Peyer's patch (tissue), 4 donors: Measurements from ENCODE around the gene PPP2R5C.

Source experiments
- POLR2A ChIP-seq, 2 donors: fragments of 450-650 bp; IDR thresholded peaks; one replicate each; pipeline ENCODE4 v1.5.1; 2017; ENCODE audit warnings: antibody characterized with exemption in 2 of 2, mild to moderate bottlenecking in 2 of 2, moderate library complexity in 2 of 2
- TF ChIP-seq, protein P1 (sequence below), 6 experiments: fragments of 450-650 bp in 4 of 6; fragments of 200-600 bp in 2 of 6; sonication (generic) in 1 of 6; IDR thresholded peaks; one replicate each; pipeline ENCODE4 v1.5.1; 2017 to 2019; ENCODE audit warnings: antibody characterized with exemption in 6 of 6, mild to moderate bottlenecking in 3 of 6, moderate library complexity in 1 of 6

DNA sequence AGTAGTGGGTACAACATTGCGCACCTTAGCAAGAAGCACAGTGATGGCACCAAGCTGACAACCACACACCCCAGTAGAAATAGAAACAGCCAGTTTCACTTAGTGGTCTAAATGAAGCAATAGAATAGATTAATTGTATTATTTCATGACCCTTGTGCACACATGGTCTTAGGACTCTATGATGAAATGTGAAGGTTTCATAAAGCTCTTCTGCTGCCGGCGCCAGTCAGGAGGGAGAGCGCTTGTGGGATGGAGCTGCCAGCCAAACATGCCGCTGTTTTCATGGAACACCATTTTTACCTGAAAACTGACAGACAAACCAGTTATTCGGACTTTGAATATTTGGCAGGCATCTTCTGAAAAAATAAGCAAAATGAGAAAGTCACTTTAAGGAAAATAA lies 100.0 kb downstream of the PPP2R5C start:
- TF ChIP-seq, protein P1, sequence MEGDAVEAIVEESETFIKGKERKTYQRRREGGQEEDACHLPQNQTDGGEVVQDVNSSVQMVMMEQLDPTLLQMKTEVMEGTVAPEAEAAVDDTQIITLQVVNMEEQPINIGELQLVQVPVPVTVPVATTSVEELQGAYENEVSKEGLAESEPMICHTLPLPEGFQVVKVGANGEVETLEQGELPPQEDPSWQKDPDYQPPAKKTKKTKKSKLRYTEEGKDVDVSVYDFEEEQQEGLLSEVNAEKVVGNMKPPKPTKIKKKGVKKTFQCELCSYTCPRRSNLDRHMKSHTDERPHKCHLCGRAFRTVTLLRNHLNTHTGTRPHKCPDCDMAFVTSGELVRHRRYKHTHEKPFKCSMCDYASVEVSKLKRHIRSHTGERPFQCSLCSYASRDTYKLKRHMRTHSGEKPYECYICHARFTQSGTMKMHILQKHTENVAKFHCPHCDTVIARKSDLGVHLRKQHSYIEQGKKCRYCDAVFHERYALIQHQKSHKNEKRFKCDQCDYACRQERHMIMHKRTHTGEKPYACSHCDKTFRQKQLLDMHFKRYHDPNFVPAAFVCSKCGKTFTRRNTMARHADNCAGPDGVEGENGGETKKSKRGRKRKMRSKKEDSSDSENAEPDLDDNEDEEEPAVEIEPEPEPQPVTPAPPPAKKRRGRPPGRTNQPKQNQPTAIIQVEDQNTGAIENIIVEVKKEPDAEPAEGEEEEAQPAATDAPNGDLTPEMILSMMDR (IDR thresholded peaks at IDR 0.05): no peak
- no peak for TF ChIP-seq POLR2A (IDR thresholded peaks at IDR 0.05)
